Smooth muscle cell of trachea (primary cell): Measurements from ENCODE around the gene CHPF. TPM values are rescaled to one million over a fixed set of nuclear protein-coding genes. Genes with fewer than 3 reads are reported as not detected.

Source experiments
- total RNA-seq: library from RNA; depleted of rRNA; stranded (reverse); fragments of >200 nt; gene quantifications from 2 replicates; pipeline ENCODE4 v1.2.1, GENCODE V29; 2014

CHPF gene
- total RNA-seq: 94.8 and 168 TPM in 2 replicates

DNA sequence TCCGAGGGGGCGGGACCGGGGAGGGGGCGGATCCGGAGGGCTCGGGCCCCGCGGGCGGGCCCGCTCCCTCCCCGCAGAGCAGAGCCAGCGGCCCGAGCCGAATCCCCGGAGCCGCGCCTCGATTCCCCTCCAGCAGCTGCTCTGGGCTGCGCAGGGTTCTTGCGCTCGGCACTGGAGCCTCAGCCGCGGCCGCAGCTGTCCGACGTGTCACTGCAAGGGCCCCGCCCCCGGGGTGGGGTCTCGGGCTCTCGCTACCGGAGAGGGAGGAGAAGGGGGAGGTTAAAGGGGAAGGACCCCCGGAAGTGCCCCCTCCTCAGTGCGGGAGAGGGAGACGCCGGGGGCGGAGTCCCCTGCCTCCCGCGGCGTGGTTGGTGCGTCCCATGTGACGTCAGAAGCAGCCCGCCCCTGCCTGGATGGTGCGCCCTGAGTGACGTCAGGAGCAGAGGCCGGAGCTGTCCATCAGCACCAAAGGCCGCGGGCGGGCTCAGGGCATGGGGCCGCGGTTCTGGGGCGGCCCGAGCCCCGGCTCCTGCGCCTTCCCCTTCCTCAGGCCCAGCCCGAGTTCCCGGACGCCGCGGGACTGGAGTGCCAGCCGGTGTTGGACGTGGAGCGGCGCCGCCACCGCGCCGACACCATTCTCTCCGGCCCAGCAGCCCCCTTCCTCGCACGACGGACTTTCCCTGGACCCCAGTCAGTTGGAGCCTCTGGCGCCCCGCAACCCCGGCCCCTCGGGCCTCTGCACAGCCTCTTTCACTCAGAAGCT, at the start of gene CHPF, which contains the start of gene TMEM198:
Gene CHPF, minus strand, starts transcription at position 214 of the 763 bp plus-strand sequence. CDS start 271 bp downstream, outside the sequence.
Gene TMEM198, plus strand, starts transcription at position 433 of the 763 bp plus-strand sequence. CDS start 700 bp downstream, outside the sequence.

DNA sequence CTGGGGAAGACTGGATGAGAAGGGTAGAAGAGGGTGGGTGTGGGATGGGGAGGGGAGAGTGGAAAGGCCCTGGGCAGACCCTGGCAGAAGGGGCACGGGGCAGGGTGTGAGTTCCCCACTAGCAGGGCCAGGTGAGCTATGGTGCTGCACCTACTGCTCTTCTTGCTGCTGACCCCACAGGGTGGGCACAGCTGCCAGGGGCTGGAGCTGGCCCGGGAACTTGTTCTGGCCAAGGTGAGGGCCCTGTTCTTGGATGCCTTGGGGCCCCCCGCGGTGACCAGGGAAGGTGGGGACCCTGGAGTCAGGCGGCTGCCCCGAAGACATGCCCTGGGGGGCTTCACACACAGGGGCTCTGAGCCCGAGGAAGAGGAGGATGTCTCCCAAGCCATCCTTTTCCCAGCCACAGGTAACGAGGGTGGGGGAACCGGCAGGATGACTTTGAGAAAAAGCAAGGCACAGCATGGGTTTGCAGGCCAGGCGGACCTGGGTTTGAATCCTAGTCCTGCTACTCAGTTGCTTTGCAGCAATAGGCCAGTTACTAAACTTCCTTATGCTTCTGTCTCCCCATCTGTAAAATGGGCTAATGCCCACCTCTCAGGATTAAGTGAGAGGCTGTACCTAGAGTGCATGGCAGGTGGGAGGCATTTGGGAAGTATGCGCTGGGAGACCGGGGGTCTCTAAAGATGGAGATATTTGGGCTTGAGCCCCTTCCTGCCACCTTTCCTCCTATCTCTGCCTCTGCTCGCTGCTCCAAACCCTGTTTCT, 28.8 kb upstream of the CHPF start, which contains the start of gene INHA:
Gene INHA, plus strand, starts transcription at position 74 of the 765 bp plus-strand sequence. Its CDS starts 65 bp downstream, at position 139.

DNA sequence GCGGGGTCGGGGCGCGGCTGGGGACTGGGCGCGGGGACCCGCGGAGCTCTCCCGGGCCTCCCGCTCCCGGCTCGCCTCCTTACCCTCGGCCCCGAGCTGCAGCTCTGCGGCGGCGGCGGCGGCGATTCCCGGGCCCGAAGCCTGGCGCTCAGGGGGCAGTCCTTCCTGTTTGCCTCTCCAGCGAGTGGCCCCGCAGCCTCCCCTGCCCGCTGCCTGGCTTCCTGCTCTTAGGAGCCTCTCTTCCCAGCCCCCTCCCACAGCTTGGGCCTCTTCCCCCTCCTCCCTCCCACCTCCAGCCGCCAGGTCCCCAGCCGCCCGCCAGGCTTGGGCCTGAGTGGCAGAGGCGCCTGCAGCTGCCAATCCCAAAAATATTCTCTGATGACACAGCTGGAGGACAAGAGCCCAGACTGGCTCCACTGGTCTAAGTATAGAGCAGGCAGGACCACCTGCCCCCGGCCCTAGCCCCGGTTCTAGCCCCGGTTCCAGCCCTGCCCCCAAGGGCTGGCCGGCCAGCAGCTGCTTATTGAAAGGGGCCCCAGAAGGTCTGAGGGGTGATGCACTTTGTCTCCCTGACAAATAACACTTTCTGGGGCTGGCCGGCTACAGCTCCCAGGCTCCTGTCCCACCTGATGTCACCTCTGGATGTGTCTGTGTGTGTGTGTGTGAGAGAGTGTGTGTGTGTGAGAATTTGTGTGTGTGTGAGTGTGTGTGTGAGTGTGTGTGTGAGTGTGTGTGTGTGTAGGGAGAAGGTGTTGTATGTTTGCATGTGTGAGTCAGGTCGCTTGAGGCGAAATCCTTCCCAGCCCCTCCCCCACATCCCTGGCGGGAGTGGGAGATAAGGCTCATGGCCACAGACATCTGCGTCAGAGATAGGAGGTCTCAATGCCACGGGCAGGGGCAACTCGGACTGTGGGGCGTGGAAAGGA, 28.0 kb upstream of the CHPF start, which contains the start of gene OBSL1:
Gene OBSL1, minus strand, starts transcription at position 229 of the 926 bp plus-strand sequence. CDS start 307 bp downstream, outside the sequence.

GRCh38 chr2:219514196-219514761, 29.3 kb downstream of the CHPF start, which contains the start of gene ASIC4:
Gene ASIC4 (plus strand): TSS chr2:219514482. CDS start chr2:219514725, 243 bp downstream.

DNA sequence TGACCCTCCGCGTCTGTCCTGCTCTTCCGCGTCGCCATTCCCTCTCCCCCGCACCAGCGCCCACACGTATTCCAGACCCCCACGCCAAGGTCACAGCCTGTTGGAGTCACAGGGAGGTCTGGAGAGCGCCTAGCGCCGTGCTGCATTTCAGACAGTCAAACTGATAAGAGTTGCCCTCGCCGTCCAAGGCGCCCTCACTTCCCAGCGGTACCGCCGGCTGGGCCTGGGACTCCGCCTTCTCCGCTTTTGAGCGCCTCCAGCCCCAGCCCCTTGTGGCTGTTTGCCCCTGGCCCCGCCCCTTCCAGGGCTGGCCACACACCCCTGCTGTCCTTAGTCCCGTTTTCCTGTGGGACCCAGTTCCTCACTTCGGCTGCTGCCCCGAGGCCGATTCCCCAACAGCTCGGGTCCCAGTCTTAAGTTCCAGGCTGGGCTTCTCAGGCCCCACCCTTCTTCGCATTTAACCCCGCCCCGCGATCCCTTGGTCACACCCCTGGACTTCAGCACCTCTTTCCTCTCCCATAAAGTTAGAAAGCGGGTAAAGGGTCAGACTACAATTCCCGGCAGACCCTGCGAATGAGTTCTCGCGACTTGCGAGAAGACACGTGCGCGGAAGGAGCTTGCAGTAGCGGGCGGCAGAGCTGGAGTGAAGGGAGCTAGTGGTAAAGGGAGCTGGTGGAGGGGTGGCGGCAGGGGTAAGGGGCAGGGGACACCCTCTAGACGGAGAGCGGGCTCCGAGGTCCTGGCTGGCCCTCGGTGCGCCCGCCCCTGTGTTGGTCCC, 45.1 kb downstream of the CHPF start, which contains the start of gene GMPPA:
Gene GMPPA, plus strand, starts transcription at position 612 of the 778 bp plus-strand sequence. CDS start 1,085 bp downstream, outside the sequence.

Other genes with a start within 250 kb of the CHPF start
- gene PTPRN, start 234.4 kb downstream of the CHPF start, total RNA-seq: 3.6 and 23.8 TPM in 2 replicates
- not detected in 2 replicates for gene RESP18, start 211.1 kb downstream of the CHPF start, total RNA-seq
- 90.3 and 157 TPM in 2 replicates for gene DNPEP, start 155.9 kb downstream of the CHPF start, total RNA-seq
- gene DES, start 125.4 kb downstream of the CHPF start, total RNA-seq: 1.6 and 6.3 TPM in 2 replicates
- gene SPEG, start 109.0 kb downstream of the CHPF start, total RNA-seq: 11.3 and 21.7 TPM in 2 replicates
- gene GMPPA, start 44.9 kb downstream of the CHPF start, total RNA-seq: 56.4 and 62.4 TPM in 2 replicates
- gene ASIC4, start 29.3 kb downstream of the CHPF start, total RNA-seq: 0.15 and 0.50 TPM in 2 replicates
- 0.73 and 2.3 TPM in 2 replicates for gene TMEM198, start 219 bp upstream of the CHPF start, total RNA-seq
- 41.0 and 69.1 TPM in 2 replicates for gene OBSL1, start 27.7 kb upstream of the CHPF start, total RNA-seq
- gene INHA, start 28.5 kb upstream of the CHPF start, total RNA-seq: 0.29 and 0.33 TPM in 2 replicates
- 17.2 and 22.8 TPM in 2 replicates for gene STK11IP, start 54.0 kb upstream of the CHPF start, total RNA-seq
- gene SLC4A3, start 83.8 kb upstream of the CHPF start, total RNA-seq: 1.2 and 4.1 TPM in 2 replicates